ENCODE measurements around the gene TAGLN3. TPM values are rescaled to one million over a fixed set of nuclear protein-coding genes. Genes with fewer than 3 reads are reported as not detected.
A peak's percentile ranks its signal among the peaks of the same experiment; 100 is the strongest.

Gene TAGLN3
- total and polyA plus RNA-seq, 3 donors from 2014 or later, result 0.37 TPM; not detected in 2

DNA sequence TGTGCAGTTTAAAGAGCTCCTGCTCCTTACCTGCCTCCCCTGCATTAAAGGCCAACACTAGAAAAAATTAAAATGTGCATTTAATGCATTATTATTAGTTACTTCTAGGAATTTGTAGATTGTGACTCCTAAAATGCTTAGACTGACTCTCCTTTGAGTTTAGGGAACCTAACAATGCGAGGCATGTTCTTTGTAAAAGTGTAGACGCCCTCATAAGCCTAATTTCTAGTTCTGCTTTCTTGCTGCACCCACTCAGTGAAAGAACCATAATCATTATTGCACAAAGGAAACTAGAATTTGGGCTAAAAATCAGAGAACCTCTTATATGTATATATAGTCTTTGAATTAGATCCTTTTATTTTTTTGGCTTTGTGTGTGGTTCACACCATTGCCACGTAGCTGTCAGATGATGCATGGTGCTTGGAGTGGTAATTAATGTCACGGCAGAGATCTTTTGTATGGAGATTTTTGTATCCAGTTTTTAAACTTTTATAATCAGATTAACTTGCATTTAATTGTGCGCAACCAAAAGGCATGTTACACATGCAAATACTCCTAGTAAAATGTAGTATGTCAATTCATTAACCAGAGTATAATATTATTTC lies 19.2 kb upstream of the TAGLN3 start:
- Histone ChIP-seq H3K9me3 (no peaks in the 10 kb centered on the region), H3K27ac (peak overlapping the region; percentile 82 to 85), H3K27me3 (no peaks in the 10 kb centered on the region), H3K4me1 (peaks cover 7% of the 10 kb centered on the region), H3K4me3 (peak overlapping the region; percentile 68 to 96), H3K36me3 (ENCODE audit: low read depth, missing control alignments) (no peaks in the 10 kb centered on the region)
- TF ChIP-seq, protein P1, sequence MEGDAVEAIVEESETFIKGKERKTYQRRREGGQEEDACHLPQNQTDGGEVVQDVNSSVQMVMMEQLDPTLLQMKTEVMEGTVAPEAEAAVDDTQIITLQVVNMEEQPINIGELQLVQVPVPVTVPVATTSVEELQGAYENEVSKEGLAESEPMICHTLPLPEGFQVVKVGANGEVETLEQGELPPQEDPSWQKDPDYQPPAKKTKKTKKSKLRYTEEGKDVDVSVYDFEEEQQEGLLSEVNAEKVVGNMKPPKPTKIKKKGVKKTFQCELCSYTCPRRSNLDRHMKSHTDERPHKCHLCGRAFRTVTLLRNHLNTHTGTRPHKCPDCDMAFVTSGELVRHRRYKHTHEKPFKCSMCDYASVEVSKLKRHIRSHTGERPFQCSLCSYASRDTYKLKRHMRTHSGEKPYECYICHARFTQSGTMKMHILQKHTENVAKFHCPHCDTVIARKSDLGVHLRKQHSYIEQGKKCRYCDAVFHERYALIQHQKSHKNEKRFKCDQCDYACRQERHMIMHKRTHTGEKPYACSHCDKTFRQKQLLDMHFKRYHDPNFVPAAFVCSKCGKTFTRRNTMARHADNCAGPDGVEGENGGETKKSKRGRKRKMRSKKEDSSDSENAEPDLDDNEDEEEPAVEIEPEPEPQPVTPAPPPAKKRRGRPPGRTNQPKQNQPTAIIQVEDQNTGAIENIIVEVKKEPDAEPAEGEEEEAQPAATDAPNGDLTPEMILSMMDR (IDR thresholded peaks at IDR 0.05), result no peak
- no peak for TF ChIP-seq POLR2A (IDR thresholded peaks at IDR 0.05)
- DNase-seq, result no peak
- WGBS, 2 donors, result 12 to 16% methylated on average over 5 of the region's 5 CpGs
- intact Hi-C loops (cut with DNase I; ENCODE audit: low total_unique reads), result no loop called here

DNA sequence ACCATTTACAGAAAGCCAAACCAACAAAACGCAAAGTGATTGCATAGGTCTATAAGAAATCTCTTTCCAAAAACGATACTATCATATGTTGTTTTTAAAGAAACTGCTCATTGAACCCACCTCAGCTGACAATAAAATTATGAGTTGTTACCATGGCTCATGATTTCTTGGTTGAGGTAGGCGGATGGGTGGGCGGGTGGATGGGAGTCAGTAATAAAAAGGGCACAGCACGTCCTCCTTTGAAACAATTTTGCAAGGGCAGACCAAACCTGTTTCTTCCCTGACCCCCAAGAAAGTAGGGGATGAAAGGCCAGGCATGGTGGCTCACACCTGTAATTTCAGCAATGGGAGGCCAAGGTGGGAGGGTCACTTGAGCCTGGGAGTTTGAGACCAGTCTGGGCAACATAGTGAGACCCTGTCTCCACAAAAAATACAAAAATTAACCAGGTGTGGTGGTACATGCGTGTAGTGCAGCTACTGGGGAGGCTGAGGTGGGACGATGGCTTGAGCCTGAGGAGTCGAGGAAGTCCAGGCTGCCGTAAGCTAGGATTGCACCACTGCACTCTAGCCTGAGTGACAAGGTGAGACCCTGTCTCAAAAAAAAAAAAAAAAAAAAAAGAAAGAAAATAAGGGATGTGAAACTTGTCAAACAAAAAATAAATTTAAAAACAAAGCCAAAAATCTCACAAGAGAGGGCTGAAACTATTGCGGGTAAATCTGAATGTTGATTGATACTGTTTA lies 17.8 kb upstream of the TAGLN3 start:
- Histone ChIP-seq H3K9me3 (no peaks in the 10 kb centered on the region), H3K4me3 (no peak overlapping the region), H3K27ac (no peak overlapping the region), H3K4me1 (peaks cover 7% of the 10 kb centered on the region), H3K36me3 (ENCODE audit: low read depth, missing control alignments) (no peaks in the 10 kb centered on the region), H3K27me3 (no peaks in the 10 kb centered on the region)
- intact Hi-C loops (cut with DNase I; ENCODE audit: low total_unique reads), result no loop called here
- TF ChIP-seq, protein P1 (IDR thresholded peaks at IDR 0.05), result no peak
- no peak for TF ChIP-seq POLR2A (IDR thresholded peaks at IDR 0.05)
- DNase-seq, result no peak
- 78 to 81% methylated on average over 9 to 10 of the region's 10 CpGs for WGBS, 2 donors

DNA sequence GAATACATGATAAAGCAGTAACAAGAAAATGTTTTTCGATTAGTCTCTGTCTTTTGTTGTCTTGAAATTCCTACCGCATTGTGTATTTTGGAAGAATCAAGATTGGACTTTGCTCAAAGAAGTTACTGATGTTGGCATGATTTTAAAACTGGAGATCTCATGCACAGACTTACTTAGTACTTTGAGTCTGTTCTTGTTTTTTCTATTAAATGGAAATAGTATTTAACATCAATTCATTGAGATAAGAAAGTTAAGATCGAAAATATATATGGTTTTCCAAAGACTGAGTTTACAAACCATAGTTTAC lies 17.3 kb upstream of the TAGLN3 start:
- Histone ChIP-seq H3K36me3 (ENCODE audit: low read depth, missing control alignments) (no peaks in the 10 kb centered on the region), H3K9me3 (no peaks in the 10 kb centered on the region), H3K27ac (no peak overlapping the region), H3K4me1 (peaks cover 7% of the 10 kb centered on the region), H3K27me3 (no peaks in the 10 kb centered on the region), H3K4me3 (no peak overlapping the region)
- 42 to 51% methylated on average over 3 of the region's 3 CpGs for WGBS, 2 donors
- no peak for DNase-seq
- intact Hi-C loops (cut with DNase I; ENCODE audit: low total_unique reads), result no loop called here
- TF ChIP-seq, protein P1 (IDR thresholded peaks at IDR 0.05), result no peak

DNA sequence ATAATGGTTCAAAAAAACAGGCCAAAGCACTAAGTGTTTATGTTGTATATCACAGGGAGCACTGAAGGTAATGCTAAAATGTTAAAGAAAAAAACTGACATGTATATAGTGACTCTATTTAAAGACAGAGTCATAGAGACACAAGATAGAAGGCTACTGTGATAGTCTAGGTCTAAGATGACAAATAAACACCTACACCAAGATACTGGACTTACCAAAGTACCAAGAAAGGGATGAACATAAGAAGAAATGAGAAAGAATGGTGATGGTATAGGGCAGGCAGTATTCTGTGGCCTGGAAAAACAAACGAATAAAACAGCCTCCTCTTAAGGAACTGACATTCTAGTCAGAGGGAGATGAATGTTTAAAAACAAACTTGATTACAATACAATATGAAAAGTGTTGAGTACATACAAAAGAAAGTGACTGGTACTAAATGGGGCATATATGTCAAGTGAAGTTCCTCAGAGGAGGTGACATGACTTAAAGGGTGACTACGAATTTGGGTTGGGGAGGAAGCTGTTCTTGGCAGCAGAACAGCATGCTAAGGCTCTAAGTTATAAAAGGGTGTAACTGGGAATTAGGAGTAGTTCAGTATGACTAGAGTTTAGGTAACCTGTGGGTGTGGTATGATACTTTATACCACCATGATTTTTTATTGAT lies 14.0 kb upstream of the TAGLN3 start:
- no peaks in the 10 kb centered on the region for H3K36me3 ChIP-seq (ENCODE audit: low read depth, missing control alignments)

More for the DNA sequence above, 14.0 kb upstream of the TAGLN3 start:
- peaks cover 4% of the 10 kb centered on the region for H3K4me1 ChIP-seq
- no peak for DNase-seq
- H3K27ac ChIP-seq, result no peak overlapping the region
- no peaks in the 10 kb centered on the region for H3K9me3 ChIP-seq
- H3K4me3 ChIP-seq, result no peak overlapping the region
- TF ChIP-seq POLR2A (IDR thresholded peaks at IDR 0.05), result no peak
- TF ChIP-seq, protein P1 (IDR thresholded peaks at IDR 0.05), result no peak
- no peaks in the 10 kb centered on the region for H3K27me3 ChIP-seq
- intact Hi-C loops (cut with DNase I; ENCODE audit: low total_unique reads), result no loop called here
- WGBS, 2 donors, result 61 to 66% methylated on average over 2 of the region's 2 CpGs

All from testis (tissue), 3 donors.